Measurements from ENCODE around the gene ZMYM5.
"Not testable (repeated sequence)": the region's sequence is repeated elsewhere in the genome, so short reads cannot be mapped to it uniquely, and the experiment has no call there.

Gene ZMYM5

GRCh38 chr13:19863323-19864023 is at the start of gene ZMYM5:
Gene ZMYM5 (minus strand): TSS chr13:19863649. CDS start chr13:19852180, 11,469 bp downstream.
- peak within 1 kb of the TSS; percentile 92 for H3K4me2 ChIP-seq (ENCODE audit: low read length)
- TF ChIP-seq EZH2phosphoT487 (IDR thresholded peaks at IDR 0.05; ENCODE audit: borderline replicate concordance, low read length) (no peak), CTCF (IDR thresholded peaks at IDR 0.05; ENCODE audit: low read depth, low read length, poor library complexity, severe bottlenecking) (no peak)
- H3K4me1 ChIP-seq (ENCODE audit: control insufficient read depth, low read length) = peaks cover 29% of the 10 kb centered on the region
- peaks cover 5% of the 10 kb centered on the region; the same call in 1 of the 2 replicates for H3F3A ChIP-seq (ENCODE audit: control insufficient read depth, insufficient read depth)
- no peaks in the 10 kb centered on the region for H3K9me2 ChIP-seq (replicated peaks; ENCODE audit: control insufficient read depth, low read length)
- peak within 1 kb of the TSS; percentile 92 for H3K4me3 ChIP-seq (ENCODE audit: low read length)
- peak within 1 kb of the TSS; percentile 92 for H3K27ac ChIP-seq (ENCODE audit: low read depth, low read length)
- no peaks in the 10 kb centered on the region for H3K27me3 ChIP-seq (ENCODE audit: control insufficient read depth, low read length)
- H3K79me2 ChIP-seq (ENCODE audit: control insufficient read depth, low read length) = peaks cover 70% of the 10 kb centered on the region
- no peaks in the 10 kb centered on the region for H4K20me1 ChIP-seq (ENCODE audit: control insufficient read depth, insufficient read depth, low read depth, low read length)
- no peaks in the 10 kb centered on the region for H3K9me3 ChIP-seq (ENCODE audit: control insufficient read depth, insufficient read depth, low read length)
- peaks cover 24% of the 10 kb centered on the region for H3K36me3 ChIP-seq (ENCODE audit: control insufficient read depth, low read length)

- H3K4me3 ChIP-seq (ENCODE audit: low read length) = no peak overlapping the region
- no peaks in the 10 kb centered on the region for H3K4me1 ChIP-seq (ENCODE audit: control insufficient read depth, low read length)
- no peaks in the 10 kb centered on the region for H3K9me3 ChIP-seq (ENCODE audit: control insufficient read depth, insufficient read depth, low read length)
- no peaks in the 10 kb centered on the region for H3K79me2 ChIP-seq (ENCODE audit: control insufficient read depth, low read length)
- H3F3A ChIP-seq (ENCODE audit: control insufficient read depth, insufficient read depth) = no peaks in the 10 kb centered on the region
- H3K36me3 ChIP-seq (ENCODE audit: control insufficient read depth, low read length) = no peaks in the 10 kb centered on the region
- peaks cover 5% of the 10 kb centered on the region; the same call in 1 of the 2 replicates for H3K27me3 ChIP-seq (ENCODE audit: control insufficient read depth, low read length)
- TF ChIP-seq EZH2phosphoT487 (IDR thresholded peaks at IDR 0.05; ENCODE audit: borderline replicate concordance, low read length) (no peak), CTCF (IDR thresholded peaks at IDR 0.05; ENCODE audit: low read depth, low read length, poor library complexity, severe bottlenecking) (no peak)
- no peaks in the 10 kb centered on the region for H3K9me2 ChIP-seq (replicated peaks; ENCODE audit: control insufficient read depth, low read length)
- no peak overlapping the region for H3K4me2 ChIP-seq (ENCODE audit: low read length)
- no peak overlapping the region for H3K27ac ChIP-seq (ENCODE audit: low read depth, low read length)
- H4K20me1 ChIP-seq (ENCODE audit: control insufficient read depth, insufficient read depth, low read depth, low read length) = no peaks in the 10 kb centered on the region
Observed at GRCh38 chr13:19910336-19911072, 47.1 kb upstream of the ZMYM5 start.

- no peaks in the 10 kb centered on the region for H3K4me1 ChIP-seq (ENCODE audit: control insufficient read depth, low read length)
Observed at GRCh38 chr13:19908350-19908986, 45.0 kb upstream of the ZMYM5 start.

GRCh38 chr13:19905487-19906195 is 42.2 kb upstream of the ZMYM5 start:
- H3K4me3 ChIP-seq (ENCODE audit: low read length); H3K79me2 ChIP-seq (ENCODE audit: control insufficient read depth, low read length); H3K9me2 ChIP-seq (replicated peaks; ENCODE audit: control insufficient read depth, low read length); H3K36me3 ChIP-seq (ENCODE audit: control insufficient read depth, low read length); H3K27ac ChIP-seq (ENCODE audit: low read depth, low read length); H3K4me2 ChIP-seq (ENCODE audit: low read length); H3K9me3 ChIP-seq (ENCODE audit: control insufficient read depth, insufficient read depth, low read length); H3K27me3 ChIP-seq (ENCODE audit: control insufficient read depth, low read length); H3F3A ChIP-seq (ENCODE audit: control insufficient read depth, insufficient read depth); H4K20me1 ChIP-seq (ENCODE audit: control insufficient read depth, insufficient read depth, low read depth, low read length); H3K4me1 ChIP-seq (ENCODE audit: control insufficient read depth, low read length): not testable (repeated sequence)

More at GRCh38 chr13:19908350-19908986, 45.0 kb upstream of the ZMYM5 start:
- no peaks in the 10 kb centered on the region for H3F3A ChIP-seq (ENCODE audit: control insufficient read depth, insufficient read depth)
- H4K20me1 ChIP-seq (ENCODE audit: control insufficient read depth, insufficient read depth, low read depth, low read length) = no peaks in the 10 kb centered on the region
- H3K79me2 ChIP-seq (ENCODE audit: control insufficient read depth, low read length) = no peaks in the 10 kb centered on the region
- no peak overlapping the region for H3K4me3 ChIP-seq (ENCODE audit: low read length)
- no peaks in the 10 kb centered on the region for H3K9me3 ChIP-seq (ENCODE audit: control insufficient read depth, insufficient read depth, low read length)
- TF ChIP-seq CTCF (IDR thresholded peaks at IDR 0.05; ENCODE audit: low read depth, low read length, poor library complexity, severe bottlenecking) (no peak), EZH2phosphoT487 (IDR thresholded peaks at IDR 0.05; ENCODE audit: borderline replicate concordance, low read length) (no peak)
- peaks cover 5% of the 10 kb centered on the region; the same call in 1 of the 2 replicates for H3K27me3 ChIP-seq (ENCODE audit: control insufficient read depth, low read length)
- no peak overlapping the region for H3K4me2 ChIP-seq (ENCODE audit: low read length)
- no peaks in the 10 kb centered on the region for H3K36me3 ChIP-seq (ENCODE audit: control insufficient read depth, low read length)
- no peaks in the 10 kb centered on the region for H3K9me2 ChIP-seq (replicated peaks; ENCODE audit: control insufficient read depth, low read length)
- H3K27ac ChIP-seq (ENCODE audit: low read depth, low read length) = no peak overlapping the region
